Subcutaneous abdominal adipose tissue (tissue), 5 donors: ENCODE results near the gene SSPN.
A peak's percentile ranks its signal among the peaks of the same experiment; 100 is the strongest.

Experiments
- H3K27ac ChIP-seq: one replicate; pipeline ENCODE4 v1.7.0; 2013; ENCODE audit warnings: low read depth, mild to moderate bottlenecking, inconsistent platforms, low read length, moderate library complexity
- H3K27me3 ChIP-seq, 5 donors: one replicate each; pipeline ENCODE4 v1.7.0; 2013; ENCODE audit warnings: low read length in 5 of 5, inconsistent platforms in 1 of 5; ENCODE audit not compliant: control insufficient read depth in 5 of 5, insufficient read depth in 4 of 5
- H3K36me3 ChIP-seq, 5 donors: one replicate each; pipeline ENCODE4 v1.7.0; 2013; ENCODE audit warnings: low read length in 5 of 5; ENCODE audit not compliant: control insufficient read depth in 5 of 5, insufficient read depth in 5 of 5
- H3K4me1 ChIP-seq, 5 donors: one replicate each; pipeline ENCODE4 v1.7.0; 2013; ENCODE audit warnings: low read length in 5 of 5, mild to moderate bottlenecking in 3 of 5, moderate library complexity in 1 of 5; ENCODE audit not compliant: control insufficient read depth in 5 of 5, insufficient read depth in 5 of 5
- H3K4me3 ChIP-seq, 5 donors: one replicate each; pipeline ENCODE4 v1.7.0; 2013; ENCODE audit warnings: low read length in 5 of 5, low read depth in 1 of 5
- H3K9ac ChIP-seq, 5 donors: one replicate each; pipeline ENCODE4 v1.7.0; 2013; ENCODE audit warnings: low read length in 5 of 5, mild to moderate bottlenecking in 4 of 5, moderate library complexity in 3 of 5
- H3K9me3 ChIP-seq, 5 donors: one replicate each; pipeline ENCODE4 v1.7.0; 2013; ENCODE audit warnings: low read length in 5 of 5; ENCODE audit not compliant: control insufficient read depth in 5 of 5
- donor health status: healthy.
- donor health status: healthy.
- donor health status: healthy.
- donor health status: healthy.
- donor health status: healthy.

The SSPN gene

DNA sequence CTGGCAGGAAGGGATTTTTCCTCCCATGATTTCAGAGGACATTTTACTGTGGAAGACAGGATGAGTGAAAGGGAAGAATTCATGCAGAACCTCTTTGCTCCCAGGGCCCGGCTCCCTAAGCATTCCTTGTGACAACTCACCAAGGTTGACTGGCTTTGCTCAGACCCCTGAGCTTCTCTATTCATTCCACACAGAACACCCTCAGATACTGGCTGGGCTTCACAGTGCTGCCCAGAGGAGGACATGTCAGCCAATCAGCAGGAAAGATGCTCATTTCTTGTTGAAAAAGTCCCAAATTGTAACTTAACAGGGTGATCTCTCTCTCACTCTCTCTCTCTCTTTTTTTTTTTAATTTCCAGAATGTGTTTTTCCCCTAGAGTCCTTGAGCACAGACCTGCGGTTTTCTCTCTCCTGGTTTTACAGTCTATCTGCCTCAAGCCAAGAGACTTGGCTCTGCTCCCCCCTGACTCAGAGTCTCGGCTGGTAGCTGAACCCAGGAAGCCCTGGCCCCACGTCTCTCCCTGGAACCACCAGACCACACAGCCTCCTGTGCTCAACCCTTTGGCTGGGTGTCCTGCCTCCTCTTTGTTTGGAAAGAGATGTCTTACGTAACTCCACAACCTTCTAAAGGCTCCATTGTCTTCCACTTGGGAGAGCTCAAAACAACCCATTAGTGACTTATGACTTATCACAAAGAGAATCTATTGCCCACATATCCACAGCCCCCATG is 43.9 kb downstream of the SSPN start:
- Histone ChIP-seq H3K9ac (no peak overlapping the region), H3K4me1 (peaks cover 0 to 10% (median 0%) of the 10 kb centered on the region in 5 donors), H3K27me3 (peaks cover 0 to 4% (median 0%) of the 10 kb centered on the region in 5 donors), H3K36me3 (no peaks in the 10 kb centered on the region), H3K9me3 (no peaks in the 10 kb centered on the region), H3K4me3 (no peak overlapping the region), H3K27ac (peak overlapping the region; percentile 32)

DNA sequence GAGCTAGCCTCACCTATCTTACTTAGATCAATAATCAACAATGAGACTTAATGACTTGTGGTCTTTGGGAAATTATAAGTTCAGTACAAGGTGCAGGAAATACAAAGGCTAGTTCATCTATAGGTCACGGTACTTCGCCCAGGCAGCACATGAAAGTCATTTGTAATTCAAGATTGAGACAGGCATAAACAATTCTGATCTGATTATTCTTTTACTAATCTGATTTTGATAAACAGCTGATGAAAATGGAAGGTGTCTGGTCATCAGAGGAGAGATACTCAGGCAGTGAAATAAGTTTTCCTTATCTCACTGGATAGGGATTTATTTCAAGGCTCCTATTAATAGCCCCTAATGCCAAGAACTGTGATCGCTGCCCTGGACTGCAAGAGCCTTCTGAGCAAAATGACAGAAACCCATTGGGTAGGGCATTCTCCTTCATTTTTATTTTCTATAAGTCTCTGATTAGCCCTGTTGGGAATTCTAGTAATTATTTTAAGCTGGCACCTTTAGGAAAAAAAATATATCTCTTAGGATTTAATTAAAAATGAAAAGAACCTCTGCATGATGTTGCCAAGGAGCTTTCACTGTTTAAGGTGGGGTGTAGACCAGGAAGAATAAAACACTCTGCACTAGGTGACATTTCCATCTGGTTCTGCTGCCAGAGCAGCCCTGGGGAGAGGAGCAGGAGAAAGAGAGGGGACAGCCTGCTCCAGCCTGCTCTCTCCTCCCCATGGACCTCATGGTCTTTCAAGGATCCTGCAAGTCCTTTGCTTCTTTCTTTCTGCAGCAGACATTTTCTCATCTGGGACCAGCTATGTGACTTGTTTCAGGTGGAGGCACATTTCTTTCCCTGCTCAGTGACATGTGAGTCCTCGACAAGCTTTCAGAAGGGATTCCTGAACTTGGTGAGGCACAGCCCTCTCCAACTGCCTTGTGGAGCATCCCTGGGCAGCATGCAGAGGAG is 44.8 kb downstream of the SSPN start:
- H3K4me1 ChIP-seq, result peaks cover 0 to 10% (median 0%) of the 10 kb centered on the region in 5 donors
- H3K9ac ChIP-seq, result no peak overlapping the region
- H3K27ac ChIP-seq, result no peak overlapping the region
- no peaks in the 10 kb centered on the region for H3K36me3 ChIP-seq
- H3K4me3 ChIP-seq, result no peak overlapping the region
- H3K27me3 ChIP-seq, result peaks cover 0 to 4% (median 0%) of the 10 kb centered on the region in 5 donors
- no peaks in the 10 kb centered on the region for H3K9me3 ChIP-seq

DNA sequence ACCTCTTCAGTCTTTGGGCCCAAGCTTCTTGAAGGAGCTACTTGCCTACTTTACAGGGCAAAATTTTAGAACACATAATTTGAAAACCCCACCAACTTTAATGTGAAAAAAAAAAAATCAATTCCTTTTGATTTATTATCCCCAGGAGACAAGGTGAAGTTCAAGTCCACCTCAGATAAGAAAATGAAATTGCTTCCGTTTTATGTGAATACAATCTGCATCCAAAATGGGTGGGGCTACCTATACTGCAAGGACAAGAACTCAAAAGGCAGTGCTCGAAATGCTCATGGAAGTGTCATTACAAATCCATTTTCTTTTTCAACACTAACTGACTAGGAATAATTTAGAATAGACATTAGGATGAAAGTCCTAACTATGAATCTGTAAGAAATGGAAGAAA is 45.7 kb downstream of the SSPN start:
- Histone ChIP-seq H3K27me3 (peaks cover 0 to 4% (median 0%) of the 10 kb centered on the region in 5 donors), H3K4me3 (no peak overlapping the region), H3K9ac (no peak overlapping the region), H3K4me1 (peaks cover 0 to 10% (median 0%) of the 10 kb centered on the region in 5 donors), H3K27ac (no peak overlapping the region), H3K9me3 (no peaks in the 10 kb centered on the region), H3K36me3 (no peaks in the 10 kb centered on the region)

DNA sequence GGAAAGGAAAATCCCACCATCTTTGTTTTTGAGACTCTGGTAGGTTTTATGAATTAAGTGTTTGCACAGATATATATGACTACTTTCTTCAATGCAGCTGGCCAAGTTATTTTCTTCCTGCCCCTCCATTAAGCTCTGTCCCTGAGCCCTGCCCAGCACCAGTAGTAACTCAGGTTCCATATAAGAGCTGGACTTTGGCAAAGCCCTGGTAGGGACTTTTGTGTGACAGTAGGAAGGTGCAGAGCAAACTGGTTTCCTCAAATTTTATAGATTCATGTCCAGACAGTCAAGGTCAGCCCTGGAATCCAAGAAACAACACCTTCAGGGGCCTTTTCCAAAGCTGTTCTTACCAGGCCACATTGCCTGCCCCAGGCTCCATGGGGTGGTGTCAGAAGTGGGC is 47.3 kb downstream of the SSPN start:
- H3K36me3 ChIP-seq, result no peaks in the 10 kb centered on the region
- H3K27ac ChIP-seq, result no peak overlapping the region
- H3K4me1 ChIP-seq, result peaks cover 0 to 10% (median 0%) of the 10 kb centered on the region in 5 donors
- no peak overlapping the region for H3K9ac ChIP-seq
- H3K4me3 ChIP-seq, result no peak overlapping the region
- H3K9me3 ChIP-seq, result no peaks in the 10 kb centered on the region
- peaks cover 0 to 4% (median 0%) of the 10 kb centered on the region in 5 donors for H3K27me3 ChIP-seq

DNA sequence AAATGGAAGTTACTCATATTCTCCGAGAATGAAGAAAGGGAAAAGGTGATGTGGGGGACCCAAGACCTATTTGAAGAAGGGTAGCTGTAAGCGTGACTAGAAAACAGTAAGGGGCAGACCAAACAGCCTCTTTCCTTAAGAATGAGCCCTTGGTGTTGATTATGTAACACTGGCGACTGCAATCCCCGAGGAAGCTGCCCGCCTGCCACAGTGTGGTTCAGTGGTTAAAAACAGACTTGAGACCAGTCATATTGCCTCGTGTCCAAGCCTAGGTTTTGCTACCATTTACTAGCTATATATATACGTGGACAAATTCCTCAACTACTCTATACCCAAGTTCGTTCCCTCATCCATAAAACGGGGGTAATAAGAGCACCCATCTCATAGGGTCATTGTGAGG is 49.1 kb downstream of the SSPN start:
- no peaks in the 10 kb centered on the region for H3K36me3 ChIP-seq
- peaks cover 0 to 2% (median 0%) of the 10 kb centered on the region in 5 donors for H3K27me3 ChIP-seq
- peaks cover 0 to 3% (median 0%) of the 10 kb centered on the region in 5 donors for H3K4me1 ChIP-seq
- H3K27ac ChIP-seq, result no peak overlapping the region
- no peak overlapping the region for H3K4me3 ChIP-seq
- H3K9ac ChIP-seq, result no peak overlapping the region
- H3K9me3 ChIP-seq, result peaks cover 0 to 4% (median 2%) of the 10 kb centered on the region in 5 donors

DNA sequence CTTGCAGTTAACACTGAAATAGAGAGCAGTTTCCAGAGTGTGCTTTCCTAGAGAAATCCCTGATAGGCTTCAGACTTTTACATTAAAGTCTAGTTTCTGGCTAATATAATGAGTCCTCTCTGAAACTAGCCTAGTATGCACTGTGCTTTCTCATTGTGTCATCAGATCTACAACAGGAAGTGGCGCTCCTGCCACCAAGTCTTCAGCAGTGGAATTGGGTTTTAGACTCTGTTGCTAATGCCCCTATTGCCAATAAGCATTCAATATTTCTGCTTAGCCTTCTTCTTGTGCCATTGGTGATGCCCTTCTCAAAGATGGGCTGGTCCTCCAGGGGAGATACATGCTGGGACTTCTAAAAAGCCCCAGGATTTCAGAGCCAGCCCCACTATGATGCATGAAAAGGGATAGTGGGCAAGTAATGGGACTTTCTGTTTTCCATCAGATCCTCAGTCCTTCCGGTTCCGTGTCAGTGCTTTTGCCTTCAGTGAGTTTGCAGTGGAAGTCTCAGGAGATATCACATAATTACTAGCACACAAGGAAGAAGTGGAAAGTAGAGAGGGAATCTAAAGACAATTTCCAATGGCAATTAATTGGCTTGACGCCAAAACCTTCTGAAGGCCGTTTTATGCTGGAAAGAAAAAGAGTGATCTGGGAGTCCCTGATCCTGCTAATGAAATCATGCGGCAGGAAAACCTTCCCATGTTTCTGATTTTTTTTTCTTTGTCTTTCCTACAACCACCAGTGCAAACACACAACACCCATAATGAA is 50.0 kb downstream of the SSPN start:
- Histone ChIP-seq H3K9ac (no peak overlapping the region), H3K4me3 (no peak overlapping the region), H3K4me1 (no peaks in the 10 kb centered on the region), H3K9me3 (peaks cover 0 to 6% (median 4%) of the 10 kb centered on the region in 5 donors), H3K27me3 (peaks cover 0 to 2% (median 0%) of the 10 kb centered on the region in 5 donors), H3K27ac (no peak overlapping the region), H3K36me3 (no peaks in the 10 kb centered on the region)

DNA sequence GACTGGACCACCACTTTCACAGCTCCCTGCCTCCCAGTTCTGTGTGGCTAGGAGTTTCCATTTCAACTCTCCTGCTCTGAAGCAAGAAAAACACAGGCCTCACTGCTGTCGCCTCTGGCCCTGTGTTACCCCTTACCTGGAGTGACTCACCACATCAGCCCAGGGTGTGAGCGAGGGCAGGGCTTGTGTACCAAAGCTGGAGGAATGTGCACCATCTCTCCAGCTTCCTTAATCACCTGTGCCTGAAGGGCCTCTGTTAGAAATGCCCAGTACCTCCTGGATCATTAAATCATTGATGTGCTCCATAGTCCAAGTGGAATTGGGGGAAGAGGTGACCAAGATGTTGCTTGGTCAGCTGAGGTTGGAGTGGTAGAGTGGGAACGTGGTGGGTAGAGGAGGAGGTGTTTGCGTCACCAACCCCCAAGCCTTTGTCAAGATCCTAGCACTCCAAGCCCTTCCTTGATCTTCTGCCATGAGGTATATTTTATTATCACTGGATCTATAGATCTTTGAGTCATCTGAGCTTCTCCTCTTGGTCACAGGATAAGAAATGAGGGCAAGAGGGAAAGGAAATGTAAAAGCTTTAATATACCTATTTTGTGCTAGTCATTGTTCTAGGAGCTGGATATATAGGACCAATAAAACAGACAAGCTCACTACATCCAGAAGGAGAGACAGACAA is 51.3 kb downstream of the SSPN start:
- Histone ChIP-seq H3K27me3 (no peaks in the 10 kb centered on the region), H3K9me3 (peaks cover 0 to 6% (median 4%) of the 10 kb centered on the region in 5 donors), H3K4me3 (no peak overlapping the region), H3K4me1 (no peaks in the 10 kb centered on the region), H3K27ac (no peak overlapping the region), H3K36me3 (no peaks in the 10 kb centered on the region), H3K9ac (no peak overlapping the region)

DNA sequence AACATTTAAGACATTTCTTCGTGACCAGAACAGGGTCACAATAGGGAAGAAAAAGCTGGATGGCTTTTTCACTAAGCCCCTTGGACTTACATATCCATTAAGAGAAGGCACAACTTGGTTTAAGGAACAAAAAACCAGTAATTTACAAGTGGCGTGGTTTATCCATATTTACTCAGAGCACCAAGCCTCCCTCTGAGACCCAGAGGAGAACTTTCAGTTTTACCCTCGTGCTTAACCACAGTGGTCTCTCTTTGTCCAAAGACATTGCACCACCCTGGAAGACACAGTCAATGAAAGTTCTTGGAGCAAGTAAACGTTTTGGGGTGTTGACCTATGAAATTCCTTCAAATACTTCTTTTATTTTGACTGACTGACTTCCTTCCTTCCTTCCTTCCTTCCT is 52.5 kb downstream of the SSPN start:
- H3K9ac ChIP-seq, result no peak overlapping the region
- no peaks in the 10 kb centered on the region for H3K27me3 ChIP-seq
- H3K27ac ChIP-seq, result no peak overlapping the region
- no peaks in the 10 kb centered on the region for H3K4me1 ChIP-seq
- peaks cover 0 to 6% (median 4%) of the 10 kb centered on the region in 5 donors for H3K9me3 ChIP-seq
- H3K4me3 ChIP-seq, result no peak overlapping the region
- H3K36me3 ChIP-seq, result no peaks in the 10 kb centered on the region

DNA sequence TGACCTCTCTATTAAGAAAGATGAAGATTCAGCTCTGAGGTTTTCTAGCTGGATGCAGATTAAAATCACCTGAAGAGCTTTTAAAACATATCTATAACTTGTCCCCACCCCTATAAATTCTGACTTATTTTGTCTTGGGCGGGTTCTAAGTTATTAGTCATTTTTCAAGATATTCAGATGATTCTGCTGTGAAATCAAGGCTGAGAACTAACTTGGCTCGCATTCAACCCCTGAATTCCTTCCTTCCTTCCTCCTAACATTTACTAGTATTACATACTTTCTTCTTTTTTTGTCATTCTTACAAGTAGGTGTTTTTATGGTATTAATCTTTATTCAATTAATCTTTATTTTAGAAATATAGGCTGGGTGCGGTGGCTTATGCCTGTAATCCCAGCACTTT is 55.4 kb downstream of the SSPN start:
- Histone ChIP-seq H3K9ac (no peak overlapping the region), H3K4me1 (peaks cover 0 to 2% (median 0%) of the 10 kb centered on the region in 5 donors), H3K27ac (no peak overlapping the region), H3K9me3 (peaks cover 0 to 7% (median 4%) of the 10 kb centered on the region in 5 donors), H3K4me3 (no peak overlapping the region), H3K27me3 (no peaks in the 10 kb centered on the region), H3K36me3 (no peaks in the 10 kb centered on the region)
